ENCODE measurements around the gene SNED1.

The SNED1 gene

DNA sequence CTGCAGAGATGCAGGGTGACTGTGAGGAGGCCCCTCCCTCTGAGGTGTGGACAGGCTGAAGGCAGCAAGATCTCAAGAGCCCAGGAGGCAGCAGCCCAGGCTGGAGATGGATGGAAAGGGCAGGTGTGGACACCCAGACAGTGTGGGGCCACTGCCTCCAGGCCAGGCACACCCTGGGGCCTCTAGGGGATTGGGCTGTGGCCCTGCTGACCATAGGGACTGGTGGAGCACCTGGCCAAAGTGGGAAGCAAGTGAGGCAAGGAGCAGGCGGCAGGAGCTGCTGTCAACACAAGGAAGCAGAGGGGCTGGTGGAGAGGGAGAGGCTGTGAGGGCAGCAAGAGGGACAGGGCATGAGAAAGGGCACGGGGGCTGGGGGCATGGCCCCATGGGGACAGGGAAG is 10.8 kb downstream of the SNED1 start:
- POLR2A ChIA-PET, result interaction anchor here (1.1 kb wide), 1 partner anchor 29 kb away, joined by 3 read pairs; no protein-coding TSS in a partner anchor
- CTCF ChIA-PET, result interaction anchor here (1.0 to 1.2 kb wide), 3 partner anchors 17 to 26 kb away, joined by 3 to 5 read pairs (median 3); no protein-coding TSS in a partner anchor
- TF ChIP-seq, protein P1, sequence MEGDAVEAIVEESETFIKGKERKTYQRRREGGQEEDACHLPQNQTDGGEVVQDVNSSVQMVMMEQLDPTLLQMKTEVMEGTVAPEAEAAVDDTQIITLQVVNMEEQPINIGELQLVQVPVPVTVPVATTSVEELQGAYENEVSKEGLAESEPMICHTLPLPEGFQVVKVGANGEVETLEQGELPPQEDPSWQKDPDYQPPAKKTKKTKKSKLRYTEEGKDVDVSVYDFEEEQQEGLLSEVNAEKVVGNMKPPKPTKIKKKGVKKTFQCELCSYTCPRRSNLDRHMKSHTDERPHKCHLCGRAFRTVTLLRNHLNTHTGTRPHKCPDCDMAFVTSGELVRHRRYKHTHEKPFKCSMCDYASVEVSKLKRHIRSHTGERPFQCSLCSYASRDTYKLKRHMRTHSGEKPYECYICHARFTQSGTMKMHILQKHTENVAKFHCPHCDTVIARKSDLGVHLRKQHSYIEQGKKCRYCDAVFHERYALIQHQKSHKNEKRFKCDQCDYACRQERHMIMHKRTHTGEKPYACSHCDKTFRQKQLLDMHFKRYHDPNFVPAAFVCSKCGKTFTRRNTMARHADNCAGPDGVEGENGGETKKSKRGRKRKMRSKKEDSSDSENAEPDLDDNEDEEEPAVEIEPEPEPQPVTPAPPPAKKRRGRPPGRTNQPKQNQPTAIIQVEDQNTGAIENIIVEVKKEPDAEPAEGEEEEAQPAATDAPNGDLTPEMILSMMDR (IDR thresholded peaks at IDR 0.05; ENCODE audit: insufficient read depth, low read length, missing control alignments), result no peak
- no peak for DNase-seq (ENCODE audit: low read depth, low spot score)
- no peak overlapping the region for H3K4me3 ChIP-seq (ENCODE audit: low read depth, low read length)

DNA sequence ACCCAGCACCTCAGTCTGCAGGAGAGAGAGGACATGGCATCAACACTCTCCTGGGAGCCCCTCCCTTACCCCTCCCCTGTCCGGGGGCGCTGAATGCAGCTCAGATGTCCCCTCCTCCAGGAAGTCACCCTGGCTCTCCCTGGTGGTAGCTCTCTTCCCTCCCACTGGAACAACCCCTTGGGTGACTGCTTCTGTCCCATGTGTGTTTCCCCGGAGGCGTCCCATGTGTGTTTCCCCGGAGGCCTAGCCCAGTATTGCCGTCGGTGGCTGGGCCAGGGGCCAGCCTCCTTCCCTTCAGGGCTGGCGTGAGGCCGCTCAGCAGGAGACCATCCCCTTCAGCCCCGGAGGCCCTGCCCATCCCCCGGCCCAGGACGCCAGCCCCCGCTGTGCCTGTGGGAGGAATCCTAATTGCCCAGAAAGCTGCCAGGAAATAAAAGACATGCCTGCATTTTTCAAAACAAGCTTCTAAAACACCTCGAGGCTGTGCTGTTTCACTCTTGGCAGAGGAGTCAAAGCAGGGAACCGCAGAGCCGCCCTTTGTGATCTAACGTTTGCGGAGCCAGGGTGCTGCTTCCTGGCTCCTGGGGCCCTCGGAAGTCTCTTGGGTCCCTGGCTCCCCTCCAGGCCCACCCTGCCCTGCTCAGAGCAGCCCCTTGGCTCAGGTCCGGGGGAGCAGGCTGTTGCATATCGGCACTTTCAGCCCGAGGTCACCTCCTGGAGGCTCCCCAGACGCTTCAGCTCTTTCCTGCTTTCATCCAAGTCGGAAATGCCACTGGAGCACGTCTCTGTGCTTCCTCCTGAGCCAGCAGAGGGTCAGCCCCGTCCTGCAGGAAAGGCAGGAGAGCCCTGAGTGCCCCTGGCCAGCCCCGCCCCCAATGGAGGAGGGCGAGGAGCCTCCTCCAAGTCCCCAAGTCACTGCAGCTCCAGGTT is 11.4 kb downstream of the SNED1 start:
- ChIA-PET CTCF (interaction anchor here (1.0 to 1.2 kb wide), 4 partner anchors 18 to 159 kb away, joined by 3 to 5 read pairs (median 4); no protein-coding TSS in a partner anchor), POLR2A (interaction anchor here (0.6 to 1.1 kb wide), 3 partner anchors 9 to 28 kb away, joined by 3 to 4 read pairs (median 3); no protein-coding TSS in a partner anchor)
- H3K4me3 ChIP-seq (ENCODE audit: low read depth, low read length), result peak overlapping the region; percentile 36
- TF ChIP-seq, protein P1 (IDR thresholded peaks at IDR 0.05; ENCODE audit: insufficient read depth, low read length, missing control alignments), result no peak
- DNase-seq (ENCODE audit: low read depth, low spot score), result peak; percentile 17

DNA sequence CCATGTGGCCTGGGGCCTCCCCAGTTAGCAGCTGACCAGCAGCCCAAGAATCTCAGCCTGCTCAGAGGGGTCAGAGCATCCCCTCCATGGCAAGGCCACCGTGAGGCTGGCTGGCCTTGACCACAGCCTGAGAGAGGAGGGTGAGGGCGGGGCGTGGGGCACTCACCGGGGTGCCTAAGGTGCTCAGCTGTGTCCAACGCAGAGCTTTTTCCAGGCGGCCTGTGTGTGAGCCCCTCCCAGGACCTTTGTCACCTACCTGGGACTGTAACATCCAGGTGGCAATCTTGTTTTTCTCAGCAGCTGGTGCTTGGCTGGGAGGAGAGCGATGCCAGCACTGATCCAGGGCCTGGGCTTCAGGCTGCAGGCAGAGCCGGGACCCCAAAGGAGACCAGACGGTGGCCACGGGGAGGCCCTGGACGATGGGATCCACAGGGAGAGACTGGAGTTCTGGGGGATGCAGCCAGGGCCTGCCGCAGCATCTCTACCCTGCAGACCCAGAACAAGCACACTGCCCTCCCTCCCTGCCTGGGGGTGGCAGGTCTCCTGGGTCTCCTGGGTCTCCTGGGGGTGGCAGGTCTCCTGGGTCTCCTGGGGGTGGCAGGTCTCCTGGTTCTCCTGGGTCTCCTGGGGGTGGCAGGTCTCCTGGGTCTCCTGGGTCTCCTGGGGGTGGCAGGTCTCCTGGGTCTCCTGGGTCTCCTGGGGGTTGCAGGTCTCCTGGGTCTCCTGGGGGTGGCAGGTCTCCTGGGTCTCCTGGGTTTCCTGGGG is 12.3 kb downstream of the SNED1 start:
- TF ChIP-seq, protein P1 (IDR thresholded peaks at IDR 0.05; ENCODE audit: insufficient read depth, low read length, missing control alignments), result no peak
- CTCF ChIA-PET, result interaction anchor here (1.0 to 1.1 kb wide), 2 partner anchors 27 to 160 kb away, joined by 3 to 4 read pairs; no protein-coding TSS in a partner anchor
- DNase-seq (ENCODE audit: low read depth, low spot score), result no peak
- H3K4me3 ChIP-seq (ENCODE audit: low read depth, low read length), result no peak overlapping the region; the same call in 1 of the 2 replicates
- POLR2A ChIA-PET, result interaction anchor here (0.7 to 1.1 kb wide), 2 partner anchors 8 to 27 kb away, joined by 3 read pairs; no protein-coding TSS in a partner anchor

DNA sequence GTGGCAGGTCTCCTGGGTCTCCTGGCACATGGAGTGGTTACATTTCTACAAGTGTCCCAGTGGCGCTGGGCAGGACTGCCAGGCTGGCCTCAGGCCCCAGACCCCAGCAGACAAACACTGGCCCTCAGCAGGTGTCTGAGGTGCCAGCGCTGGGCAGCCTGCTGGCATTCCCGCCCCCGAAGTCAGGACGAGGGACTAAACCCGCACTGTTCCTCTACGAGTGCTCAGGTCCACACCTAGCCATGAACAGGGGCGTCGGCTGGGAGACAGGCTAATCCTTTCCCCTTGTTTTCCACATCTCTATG is 12.8 kb downstream of the SNED1 start:
- POLR2A ChIA-PET, result no interaction called here
- DNase-seq (ENCODE audit: low read depth, low spot score), result no peak
- TF ChIP-seq, protein P1 (IDR thresholded peaks at IDR 0.05; ENCODE audit: insufficient read depth, low read length, missing control alignments), result no peak
- CTCF ChIA-PET, result no interaction called here
- no peak overlapping the region for H3K4me3 ChIP-seq (ENCODE audit: low read depth, low read length)

DNA sequence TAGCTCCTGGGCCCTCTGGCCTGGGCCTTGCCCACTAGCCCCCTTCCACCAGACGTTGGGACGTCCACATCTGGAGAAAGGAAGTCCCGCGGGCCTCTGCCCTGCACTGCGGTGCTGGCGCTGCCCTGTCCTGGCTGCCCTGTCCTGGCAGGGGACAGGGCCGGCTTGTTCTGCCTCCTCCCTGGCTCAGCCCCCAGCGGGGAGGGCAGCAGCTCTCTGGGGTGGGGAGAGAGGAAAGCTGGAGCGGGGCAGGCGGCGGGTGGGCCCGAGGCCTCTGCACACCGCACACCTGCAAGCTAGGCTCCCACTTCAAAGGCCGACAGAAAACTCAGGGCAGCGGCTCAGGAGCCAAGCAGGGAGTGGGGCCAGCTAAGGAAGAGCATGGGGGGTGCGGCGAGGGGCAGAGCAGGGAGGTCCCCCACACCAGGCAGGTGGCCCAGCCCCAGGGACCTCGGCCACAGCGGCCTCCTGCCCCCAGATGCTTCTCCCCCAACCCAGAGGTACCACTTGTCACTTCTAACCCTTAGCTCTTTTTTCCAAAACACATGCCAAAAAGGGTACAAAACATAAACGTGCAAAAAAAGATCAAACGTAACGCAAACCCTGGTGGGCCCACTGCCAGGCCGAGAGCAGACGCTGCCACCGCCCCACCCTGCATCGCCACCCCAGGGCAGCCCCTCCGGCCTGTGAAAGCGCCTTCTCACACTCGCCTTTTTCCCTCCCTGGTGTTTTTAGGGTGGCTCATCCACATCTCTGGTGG is 13.5 kb downstream of the SNED1 start:
- TF ChIP-seq, protein P1 (IDR thresholded peaks at IDR 0.05; ENCODE audit: insufficient read depth, low read length, missing control alignments), result no peak
- no peak for DNase-seq (ENCODE audit: low read depth, low spot score)
- CTCF ChIA-PET, result no interaction called here
- H3K4me3 ChIP-seq (ENCODE audit: low read depth, low read length), result no peak overlapping the region
- POLR2A ChIA-PET, result no interaction called here
